H1 (cell line): Measurements from ENCODE around the gene MRRF. TPM values are rescaled to one million over a fixed set of nuclear protein-coding genes. Genes with fewer than 3 reads are reported as not detected.

ENCODE experiments used
- CTCF ChIA-PET: fragments of 300-600 bp; sonication (Branson Sonifier 250); formaldehyde crosslinking; loops from one replicate; lab custom pipeline; 2021; ENCODE audit not compliant: partially characterized antibody; lab: Charles Lee
- POLR2A ChIA-PET: fragments of 300-600 bp; sonication (Branson Sonifier 250); formaldehyde crosslinking; loops from one replicate; lab custom pipeline; 2021; ENCODE audit warnings: inconsistent platforms; ENCODE audit not compliant: partially characterized antibody; lab: Charles Lee
- DNase-seq, 2 experiments: peaks; one replicate each; pipeline versions ENCODE4 v3.0.0 to v3.0.0-alpha.2; 2010 to 2022; ENCODE audit warnings: low spot score in 2 of 2, low read depth in 1 of 2, mixed read lengths in 1 of 2
- FAIRE-seq: peaks from 2 replicates; lab custom pipeline; 2011; peaks lifted over from hg19 to GRCh38; lab: Jason Lieb, UNC
- H2AFZ ChIP-seq: 2 replicates; pipeline ENCODE4 v1.8.1; 2012; ENCODE audit warnings: low read length, inconsistent platforms
- H2AK5ac ChIP-seq: 2 replicates; pipeline ENCODE4 v1.6.1; 2013; ENCODE audit warnings: low read depth, low read length
- H2BK120ac ChIP-seq: replicated peaks from 2 replicates; pipeline ENCODE3; 2013; ENCODE audit warnings: low read depth, low read length, inconsistent platforms
- H2BK12ac ChIP-seq: 2 replicates; pipeline ENCODE4 v1.6.1; 2013; ENCODE audit warnings: low read depth, low read length
- H2BK15ac ChIP-seq: 2 replicates; pipeline ENCODE4 v1.6.1; 2013; ENCODE audit warnings: low read length
- H2BK20ac ChIP-seq: 2 replicates; pipeline ENCODE4 v1.6.1; 2013; ENCODE audit warnings: low read length
- H2BK5ac ChIP-seq: 2 replicates; pipeline ENCODE4 v1.6.1; 2013; ENCODE audit warnings: low read depth, low read length
- H3K14ac ChIP-seq: 2 replicates; pipeline ENCODE4 v1.6.1; 2013; ENCODE audit warnings: inconsistent platforms; ENCODE audit not compliant: insufficient read length
- H3K18ac ChIP-seq: 2 replicates; pipeline ENCODE4 v1.6.1; 2013; ENCODE audit warnings: low read length; ENCODE audit errors: extremely low read depth
- H3K23ac ChIP-seq: 2 replicates; pipeline ENCODE4 v1.6.1; 2013; ENCODE audit warnings: inconsistent platforms; ENCODE audit not compliant: insufficient read length
- H3K23me2 ChIP-seq: 2 replicates; pipeline ENCODE4 v1.6.1; 2013; ENCODE audit warnings: low read depth, low read length
- H3K27ac ChIP-seq: 2 replicates; pipeline ENCODE4 v1.6.1; 2011; ENCODE audit warnings: low read depth, low read length, inconsistent platforms
- H3K27me3 ChIP-seq, 4 experiments: replicated peaks in 1 of 4; 1 replicate in 1 of 4; 2 replicates in 3 of 4; pipeline versions ENCODE4 v1.6.1 to v1.8.1; 2011 to 2013; ENCODE audit warnings: low read length in 3 of 4, mild to moderate bottlenecking in 3 of 4, inconsistent platforms in 2 of 4, mixed read lengths in 2 of 4, moderate library complexity in 1 of 4; ENCODE audit not compliant: control insufficient read depth in 3 of 4, insufficient read depth in 3 of 4; ENCODE audit errors: extremely low read depth in 1 of 4
- H3K36me3 ChIP-seq, 4 experiments: 2 replicates each; pipeline versions ENCODE4 v1.6.1 to v1.8.1; 2011 to 2013; ENCODE audit warnings: mild to moderate bottlenecking in 4 of 4, low read length in 3 of 4, moderate library complexity in 2 of 4, control low read depth in 1 of 4, inconsistent platforms in 1 of 4; ENCODE audit not compliant: insufficient read depth in 4 of 4, control insufficient read depth in 2 of 4
- H3K4ac ChIP-seq: replicated peaks from 2 replicates; pipeline ENCODE3; 2013; ENCODE audit warnings: low read length, low read depth, mixed read lengths, inconsistent platforms; ENCODE audit not compliant: insufficient read length
- H3K4me1 ChIP-seq, 4 experiments: replicated peaks in 1 of 4; 1 replicate in 1 of 4; 2 replicates in 3 of 4; pipeline versions ENCODE4 v1.6.1 to v1.8.1; 2011 to 2013; ENCODE audit warnings: low read length in 3 of 4, inconsistent platforms in 2 of 4, mixed read lengths in 1 of 4; ENCODE audit not compliant: insufficient read depth in 4 of 4, control insufficient read depth in 3 of 4
- H3K4me2 ChIP-seq, 2 experiments: 2 replicates each; pipeline versions ENCODE4 v1.6.1 to v1.8.1; 2011 to 2013; ENCODE audit warnings: low read depth in 2 of 2, low read length in 2 of 2, control low read depth in 1 of 2, inconsistent platforms in 1 of 2, mild to moderate bottlenecking in 1 of 2; ENCODE audit not compliant: insufficient read depth in 1 of 2
- H3K4me3 ChIP-seq, 4 experiments: fragments of 200-600, 300-600 bp in 1 of 4; sonication (generic), shearing (Covaris generic), sonication (Bioruptor Twin) in 1 of 4; 2 replicates each; pipeline versions ENCODE4 v1.5.1 to v1.8.1; 2011 to 2016; ENCODE audit warnings: low read length in 4 of 4, low read depth in 3 of 4, control low read depth in 2 of 4, inconsistent platforms in 2 of 4, mild to moderate bottlenecking in 2 of 4, mixed read lengths in 1 of 4, moderate library complexity in 1 of 4; ENCODE audit not compliant: insufficient read depth in 2 of 4; ENCODE audit errors: extremely low read depth in 1 of 4
- H3K56ac ChIP-seq: replicated peaks from 2 replicates; pipeline ENCODE3; 2013; ENCODE audit warnings: low read depth, mild to moderate bottlenecking, mixed read lengths, low read length, inconsistent platforms; ENCODE audit not compliant: insufficient read length
- H3K79me1 ChIP-seq: 2 replicates; pipeline ENCODE4 v1.6.1; 2013; ENCODE audit warnings: low read depth, low read length, control low read depth
- H3K79me2 ChIP-seq, 2 experiments: 2 replicates each; pipeline versions ENCODE4 v1.6.1 to v1.8.1; 2012 to 2013; ENCODE audit warnings: low read length in 2 of 2, mild to moderate bottlenecking in 2 of 2, inconsistent platforms in 1 of 2; ENCODE audit not compliant: insufficient read depth in 2 of 2, control insufficient read depth in 1 of 2
- H3K9ac ChIP-seq, 4 experiments: replicated peaks in 1 of 4; 1 replicate in 1 of 4; 2 replicates in 3 of 4; pipeline versions ENCODE4 v1.6.1 to v1.8.1; 2011 to 2013; ENCODE audit warnings: low read depth in 3 of 4, low read length in 3 of 4, control low read depth in 2 of 4, mild to moderate bottlenecking in 2 of 4, moderate library complexity in 2 of 4, inconsistent platforms in 1 of 4; ENCODE audit errors: extremely low read depth in 1 of 4
- H3K9me3 ChIP-seq, 2 experiments: 2 replicates each; pipeline versions ENCODE4 v1.6.1 to v1.8.1; 2012 to 2013; ENCODE audit warnings: mild to moderate bottlenecking in 2 of 2, moderate library complexity in 2 of 2, control low read depth in 1 of 2, inconsistent platforms in 1 of 2, low read depth in 1 of 2, low read length in 1 of 2, mixed read lengths in 1 of 2; ENCODE audit not compliant: insufficient read depth in 2 of 2
- H4K20me1 ChIP-seq, 2 experiments: replicated peaks in 1 of 2; 2 replicates each; pipeline versions ENCODE3 to v1.8.1; 2011 to 2013; ENCODE audit warnings: inconsistent platforms in 2 of 2, low read length in 2 of 2, mild to moderate bottlenecking in 1 of 2; ENCODE audit not compliant: insufficient read depth in 2 of 2, control insufficient read depth in 1 of 2
- H4K5ac ChIP-seq: 2 replicates; pipeline ENCODE4 v1.6.1; 2013; ENCODE audit warnings: low read length, low read depth, mixed read lengths, inconsistent platforms; ENCODE audit not compliant: insufficient read length
- H4K8ac ChIP-seq: 2 replicates; pipeline ENCODE4 v1.8.0; 2013; ENCODE audit warnings: mild to moderate bottlenecking, moderate library complexity, low read length, inconsistent platforms; ENCODE audit not compliant: insufficient read depth; ENCODE audit errors: extremely low read depth
- H4K91ac ChIP-seq: replicated peaks from 2 replicates; pipeline ENCODE3; 2013; ENCODE audit warnings: low read length, mixed read lengths, inconsistent platforms; ENCODE audit not compliant: insufficient read length
- ASH2L ChIP-seq: fragments of 200-600, 300-600 bp; sonication (generic); IDR thresholded peaks from one replicate; pipeline ENCODE4 v1.7.1; 2017; ENCODE audit warnings: low read length
- HDAC2 ChIP-seq, 2 experiments: fragments of 300-600 bp in 1 of 2; sonication (generic) in 1 of 2; IDR thresholded peaks; 2 replicates each; pipeline ENCODE4 v1.6.1; 2011 to 2012; ENCODE audit warnings: low read depth in 2 of 2, low read length in 2 of 2, mild to moderate bottlenecking in 2 of 2, moderate library complexity in 2 of 2, borderline replicate concordance in 1 of 2, inconsistent platforms in 1 of 2
- HDAC6 ChIP-seq: IDR thresholded peaks from one replicate; pipeline ENCODE4 v1.7.1; 2012; ENCODE audit warnings: low read depth, mild to moderate bottlenecking, inconsistent platforms, low read length, moderate library complexity
- NRF1 ChIP-seq: IDR thresholded peaks from 2 replicates; pipeline ENCODE4 v1.6.1; 2011; ENCODE audit warnings: mild to moderate bottlenecking, low read depth, low read length, improper control_type of control experiment
- POLR2AphosphoS5 ChIP-seq: IDR thresholded peaks from 2 replicates; pipeline ENCODE4 v1.6.1; 2011; ENCODE audit warnings: low read depth, low read length
- RBBP5 ChIP-seq: IDR thresholded peaks from 2 replicates; pipeline ENCODE4 v1.7.1; 2012; ENCODE audit warnings: low read depth, mild to moderate bottlenecking, inconsistent platforms, low read length, moderate library complexity, borderline replicate concordance
- SIRT6 ChIP-seq: IDR thresholded peaks from one replicate; pipeline ENCODE4 v1.7.1; 2012; ENCODE audit warnings: low read length, inconsistent platforms
- SP4 ChIP-seq: IDR thresholded peaks from 2 replicates; pipeline ENCODE4 v1.6.1; 2012; ENCODE audit warnings: low read length, inconsistent platforms
- YY1 ChIP-seq: IDR thresholded peaks from 2 replicates; pipeline ENCODE4 v1.6.1; 2011; ENCODE audit warnings: low read depth, mild to moderate bottlenecking, low read length
- WGBS, 2 experiments: shearing (Covaris generic) in 1 of 2; methylation state at CpG; one replicate each; pipeline versions ENCODE4 v1.1.6 to v1.1.7; 2013 to 2015; ENCODE audit warnings: low lambda C conversion rate in 2 of 2, mixed read lengths in 2 of 2, inconsistent platforms in 1 of 2, low coverage in 1 of 2, missing lambda C conversion rate in 1 of 2; ENCODE audit not compliant: insufficient replicate concordance in 2 of 2, insufficient coverage in 1 of 2, insufficient read length in 1 of 2; ENCODE audit errors: extremely low coverage in 1 of 2, missing lambda C conversion rate in 1 of 2; 5-methylcytosine and 5-hydroxymethylcytosine counted together
- polyA plus RNA-seq, 7 experiments: library from polyadenylated mRNA; depleted of rRNA in 3 of 7; stranded (reverse) in 5 of 7; unstranded in 2 of 7; fragments of >200 nt in 5 of 7; fragments of 200-250 nt in 2 of 7; gene quantifications; 1 replicate in 5 of 7; 2 replicates in 1 of 7; 4 replicates in 1 of 7; pipeline versions ENCODE4 v1.2.1 to v1.2.3, GENCODE V29; 2011 to 2013; ENCODE audit warnings: missing spikeins in 2 of 7, mixed read lengths in 2 of 7
- total RNA-seq: library from RNA; stranded (reverse); fragmentation: NEBNext Ultra II Directional; extraction: Animal tissue kit (Norgen Biotek cat#: 25700); gene quantifications from 2 replicates; pipeline ENCODE4 v1.2.1, GENCODE V29; 2021
- TF ChIP-seq, protein P1 (sequence below), 3 experiments: IDR thresholded peaks; 1 replicate in 2 of 3; 2 replicates in 1 of 3; pipeline versions ENCODE4 v1.5.1 to v1.6.1; 2011; ENCODE audit warnings: low read length in 3 of 3, mild to moderate bottlenecking in 3 of 3, inconsistent platforms in 2 of 3, low read depth in 1 of 3, moderate library complexity in 1 of 3; ENCODE audit not compliant: insufficient read depth in 1 of 3; ENCODE audit errors: control extremely low read depth in 1 of 3
- TF ChIP-seq, protein P2 (sequence below): IDR thresholded peaks from 2 replicates; pipeline ENCODE4 v1.6.1; 2011; ENCODE audit warnings: low read length, improper control_type of control experiment

The MRRF gene
- total and polyA plus RNA-seq, 2 of the 8 experiments (the other 6 are each of a cell fraction or from before 2014, with no cell fraction given), result 29.4 to 47.8 TPM

DNA sequence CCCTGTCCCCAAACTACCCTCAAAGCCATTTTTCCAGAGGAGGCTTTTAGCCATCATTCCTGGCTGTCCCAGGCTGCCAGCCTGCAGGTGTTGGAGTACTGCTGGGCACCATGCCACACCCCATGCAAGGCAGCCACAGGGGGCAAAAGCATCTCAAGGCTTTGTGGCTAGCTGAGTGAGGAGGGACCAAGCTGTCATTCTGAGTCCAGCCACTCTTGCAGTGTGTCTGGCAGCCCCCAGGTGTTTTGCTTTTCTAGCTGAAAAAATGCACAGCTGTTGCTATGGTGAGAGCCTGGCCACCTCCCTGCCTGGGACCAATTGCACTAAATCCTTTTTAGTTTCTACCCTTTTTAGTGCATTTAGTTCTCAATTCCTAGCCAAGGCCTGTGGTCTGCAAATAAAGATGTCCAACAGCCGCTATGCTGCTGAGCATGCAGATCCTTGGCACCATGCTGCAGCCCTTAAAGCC lies 55.8 kb downstream of the MRRF start:
- no peak overlapping the region for H2BK120ac ChIP-seq
- no peak overlapping the region for H2BK20ac ChIP-seq
- no peak overlapping the region for H3K4me3 ChIP-seq
- no peak overlapping the region for H3K18ac ChIP-seq
- no peak overlapping the region for H3K27ac ChIP-seq
- no peaks in the 10 kb centered on the region for H3K27me3 ChIP-seq
- no peaks in the 10 kb centered on the region for H3K79me2 ChIP-seq
- H3K4ac ChIP-seq, result no peak overlapping the region
- DNase-seq (no peak), FAIRE-seq (no peak)
- H4K5ac ChIP-seq, result no peak overlapping the region
- H2AFZ ChIP-seq, result no peak overlapping the region
- POLR2A ChIA-PET, result no interaction called here
- no peak overlapping the region for H4K8ac ChIP-seq
- H3K23me2 ChIP-seq, result no peaks in the 10 kb centered on the region; the same call in 1 of the 2 replicates
- no peaks in the 10 kb centered on the region for H3K79me1 ChIP-seq
- peaks cover 0 to 4% of the 10 kb centered on the region in 2 experiments for H4K20me1 ChIP-seq
- no peak overlapping the region for H2BK15ac ChIP-seq
- H3K4me1 ChIP-seq, result no peaks in the 10 kb centered on the region
- no peak overlapping the region for H2BK12ac ChIP-seq
- no peak overlapping the region for H4K91ac ChIP-seq
- H2AK5ac ChIP-seq, result no peak overlapping the region
- CTCF ChIA-PET, result interaction anchor here (1.1 kb wide), 1 partner anchor 197 kb away, joined by 3 read pairs; no protein-coding TSS in a partner anchor
- H3K14ac ChIP-seq, result no peak overlapping the region
- no peak overlapping the region for H3K4me2 ChIP-seq
- H3K56ac ChIP-seq, result no peak overlapping the region
- H2BK5ac ChIP-seq, result no peak overlapping the region
- H3K9me3 ChIP-seq, result no peaks in the 10 kb centered on the region
- H3K23ac ChIP-seq, result no peak overlapping the region
- WGBS, 2 experiments, result 91% methylated on average over 1 of the region's 1 CpG; no CpG with 5 or more reads in 1 of the 2 experiments
- H3K9ac ChIP-seq, result no peak overlapping the region
- H3K36me3 ChIP-seq, result peaks cover 5 to 24% (median 11%) of the 10 kb centered on the region in 4 experiments; a peak in 7 of 8 replicates
- TF ChIP-seq SP4, result no peak
- TF ChIP-seq, protein P1, sequence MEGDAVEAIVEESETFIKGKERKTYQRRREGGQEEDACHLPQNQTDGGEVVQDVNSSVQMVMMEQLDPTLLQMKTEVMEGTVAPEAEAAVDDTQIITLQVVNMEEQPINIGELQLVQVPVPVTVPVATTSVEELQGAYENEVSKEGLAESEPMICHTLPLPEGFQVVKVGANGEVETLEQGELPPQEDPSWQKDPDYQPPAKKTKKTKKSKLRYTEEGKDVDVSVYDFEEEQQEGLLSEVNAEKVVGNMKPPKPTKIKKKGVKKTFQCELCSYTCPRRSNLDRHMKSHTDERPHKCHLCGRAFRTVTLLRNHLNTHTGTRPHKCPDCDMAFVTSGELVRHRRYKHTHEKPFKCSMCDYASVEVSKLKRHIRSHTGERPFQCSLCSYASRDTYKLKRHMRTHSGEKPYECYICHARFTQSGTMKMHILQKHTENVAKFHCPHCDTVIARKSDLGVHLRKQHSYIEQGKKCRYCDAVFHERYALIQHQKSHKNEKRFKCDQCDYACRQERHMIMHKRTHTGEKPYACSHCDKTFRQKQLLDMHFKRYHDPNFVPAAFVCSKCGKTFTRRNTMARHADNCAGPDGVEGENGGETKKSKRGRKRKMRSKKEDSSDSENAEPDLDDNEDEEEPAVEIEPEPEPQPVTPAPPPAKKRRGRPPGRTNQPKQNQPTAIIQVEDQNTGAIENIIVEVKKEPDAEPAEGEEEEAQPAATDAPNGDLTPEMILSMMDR (IDR thresholded peaks at IDR 0.05; ENCODE audit: control extremely low read depth in 1 of 3, insufficient read depth in 1 of 3, low read depth in 1 of 3, low read length in 3 of 3), result no peak
- no peak for TF ChIP-seq SIRT6
- no peak for TF ChIP-seq YY1
- TF ChIP-seq ASH2L, result no peak
- no peak for TF ChIP-seq NRF1
- TF ChIP-seq HDAC6, result no peak
- no peak for TF ChIP-seq POLR2AphosphoS5
- no peak for TF ChIP-seq HDAC2 (IDR thresholded peaks at IDR 0.05; ENCODE audit: borderline replicate concordance in 1 of 2, low read depth in 2 of 2, low read length in 2 of 2)
- no peak for TF ChIP-seq RBBP5
- TF ChIP-seq, protein P2, sequence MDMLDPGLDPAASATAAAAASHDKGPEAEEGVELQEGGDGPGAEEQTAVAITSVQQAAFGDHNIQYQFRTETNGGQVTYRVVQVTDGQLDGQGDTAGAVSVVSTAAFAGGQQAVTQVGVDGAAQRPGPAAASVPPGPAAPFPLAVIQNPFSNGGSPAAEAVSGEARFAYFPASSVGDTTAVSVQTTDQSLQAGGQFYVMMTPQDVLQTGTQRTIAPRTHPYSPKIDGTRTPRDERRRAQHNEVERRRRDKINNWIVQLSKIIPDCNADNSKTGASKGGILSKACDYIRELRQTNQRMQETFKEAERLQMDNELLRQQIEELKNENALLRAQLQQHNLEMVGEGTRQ, result no peak
